ENCODE measurements around the gene SASS6.
"Not testable (repeated sequence)": the region's sequence is repeated elsewhere in the genome, so short reads cannot be mapped to it uniquely, and the experiment has no call there.

Gene SASS6

DNA sequence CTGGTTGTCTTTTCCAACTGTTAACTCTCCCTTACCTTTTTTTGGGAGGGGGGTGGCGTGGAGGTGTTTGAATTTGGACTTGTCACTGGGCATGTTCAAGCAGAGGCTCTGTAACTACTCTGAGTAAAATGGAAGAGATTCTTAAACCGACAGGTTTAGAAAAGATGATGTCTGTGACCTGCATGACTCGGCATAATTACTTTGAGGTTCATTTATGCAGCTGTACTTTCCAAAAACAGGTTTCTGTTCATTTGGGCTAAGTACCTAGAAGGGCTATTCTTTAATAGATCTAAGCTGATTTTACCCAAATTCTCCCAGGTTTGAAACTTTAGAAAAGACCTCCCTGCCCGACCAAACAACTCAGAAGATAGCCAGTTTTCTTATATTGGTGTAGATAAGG, 82.6 kb downstream of the SASS6 start (continued):
- TF ChIP-seq, protein P1, sequence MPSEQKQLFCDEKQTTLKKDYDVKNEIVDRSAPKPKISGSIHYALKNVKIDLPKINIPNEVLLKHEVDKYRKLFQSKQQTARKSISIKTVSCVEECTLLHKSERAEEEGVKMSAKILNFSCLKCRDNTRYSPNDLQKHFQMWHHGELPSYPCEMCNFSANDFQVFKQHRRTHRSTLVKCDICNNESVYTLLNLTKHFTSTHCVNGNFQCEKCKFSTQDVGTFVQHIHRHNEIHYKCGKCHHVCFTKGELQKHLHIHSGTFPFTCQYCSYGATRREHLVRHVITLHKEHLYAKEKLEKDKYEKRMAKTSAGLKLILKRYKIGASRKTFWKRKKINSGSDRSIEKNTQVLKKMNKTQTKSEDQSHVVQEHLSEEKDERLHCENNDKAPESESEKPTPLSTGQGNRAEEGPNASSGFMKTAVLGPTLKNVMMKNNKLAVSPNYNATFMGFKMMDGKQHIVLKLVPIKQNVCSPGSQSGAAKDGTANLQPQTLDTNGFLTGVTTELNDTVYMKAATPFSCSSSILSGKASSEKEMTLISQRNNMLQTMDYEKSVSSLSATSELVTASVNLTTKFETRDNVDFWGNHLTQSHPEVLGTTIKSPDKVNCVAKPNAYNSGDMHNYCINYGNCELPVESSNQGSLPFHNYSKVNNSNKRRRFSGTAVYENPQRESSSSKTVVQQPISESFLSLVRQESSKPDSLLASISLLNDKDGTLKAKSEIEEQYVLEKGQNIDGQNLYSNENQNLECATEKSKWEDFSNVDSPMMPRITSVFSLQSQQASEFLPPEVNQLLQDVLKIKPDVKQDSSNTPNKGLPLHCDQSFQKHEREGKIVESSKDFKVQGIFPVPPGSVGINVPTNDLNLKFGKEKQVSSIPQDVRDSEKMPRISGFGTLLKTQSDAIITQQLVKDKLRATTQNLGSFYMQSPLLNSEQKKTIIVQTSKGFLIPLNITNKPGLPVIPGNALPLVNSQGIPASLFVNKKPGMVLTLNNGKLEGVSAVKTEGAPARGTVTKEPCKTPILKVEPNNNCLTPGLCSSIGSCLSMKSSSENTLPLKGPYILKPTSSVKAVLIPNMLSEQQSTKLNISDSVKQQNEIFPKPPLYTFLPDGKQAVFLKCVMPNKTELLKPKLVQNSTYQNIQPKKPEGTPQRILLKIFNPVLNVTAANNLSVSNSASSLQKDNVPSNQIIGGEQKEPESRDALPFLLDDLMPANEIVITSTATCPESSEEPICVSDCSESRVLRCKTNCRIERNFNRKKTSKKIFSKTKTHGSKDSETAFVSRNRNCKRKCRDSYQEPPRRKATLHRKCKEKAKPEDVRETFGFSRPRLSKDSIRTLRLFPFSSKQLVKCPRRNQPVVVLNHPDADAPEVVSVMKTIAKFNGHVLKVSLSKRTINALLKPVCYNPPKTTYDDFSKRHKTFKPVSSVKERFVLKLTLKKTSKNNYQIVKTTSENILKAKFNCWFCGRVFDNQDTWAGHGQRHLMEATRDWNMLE (tag by site-specific recombination; conservative IDR thresholded peaks at IDR 0.05; ENCODE audit: low read depth): no peak
- TF ChIP-seq, protein P2, sequence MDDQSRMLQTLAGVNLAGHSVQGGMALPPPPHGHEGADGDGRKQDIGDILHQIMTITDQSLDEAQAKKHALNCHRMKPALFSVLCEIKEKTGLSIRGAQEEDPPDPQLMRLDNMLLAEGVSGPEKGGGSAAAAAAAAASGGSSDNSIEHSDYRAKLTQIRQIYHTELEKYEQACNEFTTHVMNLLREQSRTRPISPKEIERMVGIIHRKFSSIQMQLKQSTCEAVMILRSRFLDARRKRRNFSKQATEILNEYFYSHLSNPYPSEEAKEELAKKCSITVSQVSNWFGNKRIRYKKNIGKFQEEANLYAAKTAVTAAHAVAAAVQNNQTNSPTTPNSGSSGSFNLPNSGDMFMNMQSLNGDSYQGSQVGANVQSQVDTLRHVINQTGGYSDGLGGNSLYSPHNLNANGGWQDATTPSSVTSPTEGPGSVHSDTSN (CRISPR knock-in tag; IDR thresholded peaks at IDR 0.05): no peak
- no peak for TF ChIP-seq TRIM28 (IDR thresholded peaks at IDR 0.05; ENCODE audit: borderline replicate concordance, low read length)
- TF ChIP-seq ZSCAN23 (tag by site-specific recombination; IDR thresholded peaks at IDR 0.05): no peak
- TF ChIP-seq, protein P3, sequence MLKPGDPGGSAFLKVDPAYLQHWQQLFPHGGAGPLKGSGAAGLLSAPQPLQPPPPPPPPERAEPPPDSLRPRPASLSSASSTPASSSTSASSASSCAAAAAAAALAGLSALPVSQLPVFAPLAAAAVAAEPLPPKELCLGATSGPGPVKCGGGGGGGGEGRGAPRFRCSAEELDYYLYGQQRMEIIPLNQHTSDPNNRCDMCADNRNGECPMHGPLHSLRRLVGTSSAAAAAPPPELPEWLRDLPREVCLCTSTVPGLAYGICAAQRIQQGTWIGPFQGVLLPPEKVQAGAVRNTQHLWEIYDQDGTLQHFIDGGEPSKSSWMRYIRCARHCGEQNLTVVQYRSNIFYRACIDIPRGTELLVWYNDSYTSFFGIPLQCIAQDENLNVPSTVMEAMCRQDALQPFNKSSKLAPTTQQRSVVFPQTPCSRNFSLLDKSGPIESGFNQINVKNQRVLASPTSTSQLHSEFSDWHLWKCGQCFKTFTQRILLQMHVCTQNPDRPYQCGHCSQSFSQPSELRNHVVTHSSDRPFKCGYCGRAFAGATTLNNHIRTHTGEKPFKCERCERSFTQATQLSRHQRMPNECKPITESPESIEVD (tag by site-specific recombination; IDR thresholded peaks at IDR 0.05): no peak

DNA sequence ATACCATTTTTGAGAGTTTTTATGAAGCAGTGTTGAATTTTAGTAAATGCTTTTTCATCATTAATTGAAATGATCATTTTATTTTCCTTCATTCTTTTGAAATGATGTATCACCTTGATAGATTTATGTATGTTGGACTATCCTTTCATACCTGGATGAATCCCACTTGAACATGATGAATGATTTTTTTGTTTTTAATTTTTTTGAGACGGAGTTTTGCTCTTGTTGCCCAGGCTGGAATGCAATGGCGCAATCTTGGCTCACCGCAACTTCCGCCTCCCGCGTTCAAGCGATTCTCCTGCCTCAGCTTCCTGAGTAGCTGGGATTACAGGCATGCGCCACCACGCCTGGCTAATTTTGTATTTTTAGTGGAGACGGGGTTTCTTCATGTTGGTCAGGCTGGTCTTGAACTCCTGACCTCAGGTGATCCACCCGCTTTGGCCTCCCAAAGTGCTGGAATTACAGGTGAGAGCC, 85.5 kb downstream of the SASS6 start:
- CTCF ChIA-PET: interaction anchor here (0.6 kb wide), 1 partner anchor 366 kb away, joined by 7 read pairs; no protein-coding TSS in a partner anchor
- H3K27ac ChIP-seq (ENCODE audit: extremely low read depth, low read depth, low read length); POLR2A ChIA-PET; H3K36me3 ChIP-seq (ENCODE audit: control insufficient read depth in 2 of 2, insufficient read depth in 1 of 2, low read length in 2 of 2); H3K9me3 ChIP-seq (ENCODE audit: control insufficient read depth, insufficient read depth, low read depth, low read length); H3K4me3 ChIP-seq (ENCODE audit: low read depth, low read length); H3K4me1 ChIP-seq (ENCODE audit: control insufficient read depth, insufficient read depth, low read length): not testable (repeated sequence)
- TF ChIP-seq ZNF202 (tag by site-specific recombination; IDR thresholded peaks at IDR 0.05; ENCODE audit: borderline replicate concordance) (0 out of 2 replicates have a peak, but pooled peaks have one; percentile 44), ZNF133 (tag by site-specific recombination; IDR thresholded peaks at IDR 0.05) (peak; percentile 53; the same call in 1 of the 2 replicates)

DNA sequence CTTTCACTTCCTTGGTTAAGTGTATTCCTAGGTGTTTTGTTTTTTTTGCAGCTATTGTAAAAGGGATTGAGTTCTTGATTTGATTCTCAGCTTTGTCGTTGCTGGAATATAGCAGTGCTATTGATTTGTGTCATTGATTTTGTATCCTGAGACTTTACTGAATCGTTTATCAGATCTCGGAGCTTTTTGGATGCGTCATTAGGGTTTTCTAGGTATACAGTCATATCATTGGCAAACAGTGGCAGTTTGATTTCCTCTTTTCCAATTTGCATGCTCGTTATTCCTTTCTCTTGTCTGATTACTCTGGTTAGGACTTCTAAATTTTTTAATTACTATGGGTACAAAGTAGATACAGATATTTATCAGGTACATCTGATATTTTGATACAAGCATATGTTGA, 87.5 kb downstream of the SASS6 start:
- H3K4me3 ChIP-seq (ENCODE audit: low read depth, low read length): no peak overlapping the region
- H3K4me1 ChIP-seq (ENCODE audit: control insufficient read depth, insufficient read depth, low read length): peaks cover 5% of the 10 kb centered on the region; the same call in 1 of the 2 replicates
- H3K9me3 ChIP-seq (ENCODE audit: control insufficient read depth, insufficient read depth, low read depth, low read length): no peaks in the 10 kb centered on the region
- CTCF ChIA-PET: no interaction called here
- POLR2A ChIA-PET: no interaction called here
- H3K36me3 ChIP-seq (ENCODE audit: control insufficient read depth in 2 of 2, insufficient read depth in 1 of 2, low read length in 2 of 2): peaks cover 0 to 4% of the 10 kb centered on the region in 2 experiments; a peak in 2 of 3 replicates
- no peak overlapping the region for H3K27ac ChIP-seq (ENCODE audit: extremely low read depth, low read depth, low read length)
- no peak for TF ChIP-seq IKZF3 (tag by site-specific recombination; IDR thresholded peaks at IDR 0.05)
- TF ChIP-seq, protein P4, sequence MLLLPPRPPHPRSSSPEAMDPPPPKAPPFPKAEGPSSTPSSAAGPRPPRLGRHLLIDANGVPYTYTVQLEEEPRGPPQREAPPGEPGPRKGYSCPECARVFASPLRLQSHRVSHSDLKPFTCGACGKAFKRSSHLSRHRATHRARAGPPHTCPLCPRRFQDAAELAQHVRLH (tag by site-specific recombination; IDR thresholded peaks at IDR 0.05): no peak
- TF ChIP-seq, protein P5, sequence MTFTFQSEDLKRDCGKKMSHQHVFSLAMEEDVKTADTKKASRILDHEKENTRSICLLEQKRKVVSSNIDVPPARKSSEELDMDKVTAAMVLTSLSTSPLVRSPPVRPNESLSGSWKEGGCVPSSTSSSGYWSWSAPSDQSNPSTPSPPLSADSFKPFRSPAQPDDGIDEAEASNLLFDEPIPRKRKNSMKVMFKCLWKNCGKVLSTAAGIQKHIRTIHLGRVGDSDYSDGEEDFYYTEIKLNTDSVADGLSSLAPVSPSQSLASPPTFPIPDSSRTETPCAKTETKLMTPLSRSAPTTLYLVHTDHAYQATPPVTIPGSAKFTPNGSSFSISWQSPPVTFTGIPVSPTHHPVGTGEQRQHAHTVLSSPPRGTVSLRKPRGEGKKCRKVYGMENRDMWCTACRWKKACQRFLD (tag by site-specific recombination; IDR thresholded peaks at IDR 0.05): no peak
- no peak for TF ChIP-seq ZNF146 (tag by site-specific recombination; IDR thresholded peaks at IDR 0.05)
- no peak for TF ChIP-seq ZNF585B (tag by site-specific recombination; IDR thresholded peaks at IDR 0.05)
- TF ChIP-seq ZNF274 (IDR thresholded peaks at IDR 0.05; ENCODE audit: low read length): no peak
- TF ChIP-seq ZNF274 (tag by site-specific recombination; IDR thresholded peaks at IDR 0.05; ENCODE audit: borderline replicate concordance): no peak
- TF ChIP-seq GLI2 (tag by site-specific recombination; IDR thresholded peaks at IDR 0.05; ENCODE audit: borderline replicate concordance, low read depth): no peak
- TF ChIP-seq OSR2 (tag by site-specific recombination; IDR thresholded peaks at IDR 0.05): no peak
- TF ChIP-seq ZNF747 (tag by site-specific recombination; IDR thresholded peaks at IDR 0.05): no peak
- TF ChIP-seq ZNF174 (tag by site-specific recombination; IDR thresholded peaks at IDR 0.05): no peak
- TF ChIP-seq ZBTB8A (tag by site-specific recombination; IDR thresholded peaks at IDR 0.05): no peak
- TF ChIP-seq ZNF10 (tag by site-specific recombination; IDR thresholded peaks at IDR 0.05): no peak
- no peak for TF ChIP-seq ZNF530 (tag by site-specific recombination; IDR thresholded peaks at IDR 0.05; ENCODE audit: low read depth)

Data from HEK293 (cell line).